Urothelium cell line (cell line): Measurements from ENCODE around the gene CD302.
"Not testable (repeated sequence)": the region's sequence is repeated elsewhere in the genome, so short reads cannot be mapped to it uniquely, and the experiment has no call there.

Experiments
- DNase-seq: peaks from one replicate; pipeline ENCODE4 v3.0.0; 2011; ENCODE audit warnings: low spot score, mixed read lengths
- FAIRE-seq: peaks from 2 replicates; lab custom pipeline; 2011; peaks lifted over from hg19 to GRCh38; lab: Jason Lieb, UNC

CD302 gene

GRCh38 chr2:159755788-159756187 is 42.2 kb downstream of the CD302 start:
- peak; percentile 10 for DNase-seq
- no peak for FAIRE-seq

- DNase-seq (no peak), FAIRE-seq (no peak)
Observed at GRCh38 chr2:159755014-159755413, 43.0 kb downstream of the CD302 start.

GRCh38 chr2:159753797-159754196 is 44.2 kb downstream of the CD302 start:
- DNase-seq: no peak
- FAIRE-seq: no peak

- no peak for FAIRE-seq
Observed at GRCh38 chr2:159750873-159751272, 47.1 kb downstream of the CD302 start.

GRCh38 chr2:159748089-159748488 is 49.9 kb downstream of the CD302 start:
- FAIRE-seq (no peak), DNase-seq (no peak)

More at GRCh38 chr2:159750873-159751272, 47.1 kb downstream of the CD302 start:
- DNase-seq: no peak

- not testable (repeated sequence) for DNase-seq, FAIRE-seq
Observed at GRCh38 chr2:159745237-159745636, 52.8 kb downstream of the CD302 start.

GRCh38 chr2:159744363-159744762 is 53.6 kb downstream of the CD302 start:
- DNase-seq (no peak), FAIRE-seq (no peak)

GRCh38 chr2:159742846-159743245 is 55.2 kb downstream of the CD302 start:
- no peak for FAIRE-seq
- no peak for DNase-seq

- no peak for DNase-seq
- FAIRE-seq: no peak
Observed at GRCh38 chr2:159738509-159739390, 59.3 kb downstream of the CD302 start.

- DNase-seq: no peak
- no peak for FAIRE-seq
Observed at GRCh38 chr2:159737917-159738296, 60.1 kb downstream of the CD302 start.

- FAIRE-seq: no peak
- DNase-seq: no peak
Observed at GRCh38 chr2:159737292-159737916, 60.6 kb downstream of the CD302 start.

- no peak for DNase-seq
- FAIRE-seq: no peak
Observed at GRCh38 chr2:159736048-159736447, 62.0 kb downstream of the CD302 start.

- FAIRE-seq (no peak), DNase-seq (no peak)
Observed at GRCh38 chr2:159735648-159736047, 62.4 kb downstream of the CD302 start.

GRCh38 chr2:159728629-159729028 is 69.4 kb downstream of the CD302 start:
- no peak for FAIRE-seq
- DNase-seq: no peak

GRCh38 chr2:159725713-159726112 is 72.3 kb downstream of the CD302 start:
- no peak for DNase-seq
- FAIRE-seq: no peak

GRCh38 chr2:159724795-159725572 is 73.0 kb downstream of the CD302 start:
- FAIRE-seq, DNase-seq: not testable (repeated sequence)

GRCh38 chr2:159722580-159722979 is 75.4 kb downstream of the CD302 start:
- no peak for DNase-seq
- no peak for FAIRE-seq

- DNase-seq (no peak), FAIRE-seq (no peak)
Observed at GRCh38 chr2:159720676-159721075, 77.3 kb downstream of the CD302 start.
